Glutamatergic neuron (in vitro differentiated cells): Measurements from ENCODE around the gene SSRP1. TPM values are rescaled to one million over a fixed set of nuclear protein-coding genes. Genes with fewer than 3 reads are reported as not detected.
A peak's percentile ranks its signal among the peaks of the same experiment; 100 is the strongest.

Source experiments
- DNase-seq: peaks from one replicate; pipeline ENCODE4 v3.0.0; 2022
- H3K27ac Mint-ChIP-seq: one replicate; pipeline ENCODE4 v1.8.0; 2020; ENCODE audit warnings: mild to moderate bottlenecking, mixed read lengths, inconsistent platforms; ENCODE audit not compliant: unreplicated experiment
- H3K27me3 Mint-ChIP-seq: one replicate; pipeline ENCODE4 v1.8.0; 2020; ENCODE audit warnings: mild to moderate bottlenecking, moderate library complexity, mixed read lengths, inconsistent platforms; ENCODE audit not compliant: unreplicated experiment
- H3K36me3 Mint-ChIP-seq: one replicate; pipeline ENCODE4 v1.8.0; 2020; ENCODE audit warnings: mild to moderate bottlenecking, mixed read lengths, inconsistent platforms; ENCODE audit not compliant: unreplicated experiment
- H3K4me1 Mint-ChIP-seq: one replicate; pipeline ENCODE4 v1.8.0; 2020; ENCODE audit warnings: mild to moderate bottlenecking, low read depth, mixed read lengths, inconsistent platforms; ENCODE audit not compliant: unreplicated experiment
- H3K4me3 Mint-ChIP-seq: one replicate; pipeline ENCODE4 v1.8.0; 2020; ENCODE audit warnings: mild to moderate bottlenecking, mixed read lengths, inconsistent platforms; ENCODE audit not compliant: unreplicated experiment
- H3K9me3 Mint-ChIP-seq: one replicate; pipeline ENCODE4 v1.8.0; 2020; ENCODE audit warnings: mild to moderate bottlenecking, moderate library complexity, mixed read lengths, inconsistent platforms; ENCODE audit not compliant: unreplicated experiment
- total RNA-seq: library from RNA; stranded (reverse); fragmentation: NEBNext Ultra II Directional; extraction: Animal tissue kit (Norgen Biotek cat#: 25700); gene quantifications from one replicate; pipeline ENCODE4 v1.2.1, GENCODE V29; 2021; ENCODE audit not compliant: unreplicated experiment
- TF ChIP-seq, protein P1 (sequence below): fragments of 200-600 bp; sonication (generic); IDR thresholded peaks from one replicate; pipeline ENCODE4 v1.5.0; 2021; ENCODE audit not compliant: partially characterized antibody, unreplicated experiment

The SSRP1 gene
- total RNA-seq, 1 donor from 2014 or later, result 91.4 TPM

GRCh38 chr11:57303280-57303989 is 32.3 kb downstream of the SSRP1 start:
- H3K27me3 Mint-ChIP-seq, result peaks cover 16% of the 10 kb centered on the region
- H3K4me3 Mint-ChIP-seq, result peak overlapping the region; percentile 81
- peaks cover 16% of the 10 kb centered on the region for H3K9me3 Mint-ChIP-seq
- H3K36me3 Mint-ChIP-seq, result peaks cover 5% of the 10 kb centered on the region
- peak; percentile 43 for DNase-seq
- TF ChIP-seq, protein P1, sequence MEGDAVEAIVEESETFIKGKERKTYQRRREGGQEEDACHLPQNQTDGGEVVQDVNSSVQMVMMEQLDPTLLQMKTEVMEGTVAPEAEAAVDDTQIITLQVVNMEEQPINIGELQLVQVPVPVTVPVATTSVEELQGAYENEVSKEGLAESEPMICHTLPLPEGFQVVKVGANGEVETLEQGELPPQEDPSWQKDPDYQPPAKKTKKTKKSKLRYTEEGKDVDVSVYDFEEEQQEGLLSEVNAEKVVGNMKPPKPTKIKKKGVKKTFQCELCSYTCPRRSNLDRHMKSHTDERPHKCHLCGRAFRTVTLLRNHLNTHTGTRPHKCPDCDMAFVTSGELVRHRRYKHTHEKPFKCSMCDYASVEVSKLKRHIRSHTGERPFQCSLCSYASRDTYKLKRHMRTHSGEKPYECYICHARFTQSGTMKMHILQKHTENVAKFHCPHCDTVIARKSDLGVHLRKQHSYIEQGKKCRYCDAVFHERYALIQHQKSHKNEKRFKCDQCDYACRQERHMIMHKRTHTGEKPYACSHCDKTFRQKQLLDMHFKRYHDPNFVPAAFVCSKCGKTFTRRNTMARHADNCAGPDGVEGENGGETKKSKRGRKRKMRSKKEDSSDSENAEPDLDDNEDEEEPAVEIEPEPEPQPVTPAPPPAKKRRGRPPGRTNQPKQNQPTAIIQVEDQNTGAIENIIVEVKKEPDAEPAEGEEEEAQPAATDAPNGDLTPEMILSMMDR, result no peak
- H3K4me1 Mint-ChIP-seq, result peaks cover 34% of the 10 kb centered on the region
- H3K27ac Mint-ChIP-seq, result peak overlapping the region; percentile 75

DNA sequence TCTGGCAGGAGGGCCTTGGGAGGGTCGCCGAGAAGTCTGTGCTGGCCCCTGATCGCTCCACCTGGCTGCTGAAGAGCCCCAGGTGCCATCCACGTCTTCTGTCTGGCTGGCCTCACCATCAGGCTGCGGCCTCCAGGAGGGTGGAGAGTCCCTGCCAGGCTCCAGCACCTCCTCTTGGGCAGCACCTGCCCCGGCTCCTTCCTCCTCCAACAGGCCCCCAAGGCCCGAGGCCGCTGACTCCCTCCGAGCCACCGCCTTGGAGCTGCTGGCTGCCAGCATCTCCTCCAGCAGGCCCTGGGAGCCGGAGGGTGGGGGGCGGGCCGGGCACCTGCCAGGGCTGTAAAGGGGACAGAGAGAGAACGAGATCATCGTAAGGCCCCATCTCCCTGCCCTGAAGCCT is 33.2 kb downstream of the SSRP1 start:
- Mint-ChIP-seq H3K4me1 (peaks cover 28% of the 10 kb centered on the region), H3K9me3 (peaks cover 14% of the 10 kb centered on the region), H3K27ac (no peak overlapping the region), H3K27me3 (peaks cover 16% of the 10 kb centered on the region), H3K36me3 (peaks cover 5% of the 10 kb centered on the region), H3K4me3 (no peak overlapping the region)
- no peak for DNase-seq
- TF ChIP-seq, protein P1, result no peak

GRCh38 chr11:57301711-57302423 is 33.8 kb downstream of the SSRP1 start:
- Mint-ChIP-seq H3K4me3 (no peak overlapping the region), H3K36me3 (peaks cover 7% of the 10 kb centered on the region), H3K9me3 (peaks cover 9% of the 10 kb centered on the region), H3K27me3 (peaks cover 13% of the 10 kb centered on the region), H3K27ac (no peak overlapping the region), H3K4me1 (peaks cover 22% of the 10 kb centered on the region)
- DNase-seq, result no peak
- TF ChIP-seq, protein P1, result no peak

GRCh38 chr11:57300785-57301184 is 34.9 kb downstream of the SSRP1 start:
- Mint-ChIP-seq H3K27ac (peak overlapping the region; percentile 38), H3K27me3 (peaks cover 13% of the 10 kb centered on the region), H3K9me3 (peaks cover 7% of the 10 kb centered on the region), H3K36me3 (peaks cover 14% of the 10 kb centered on the region), H3K4me1 (peaks cover 20% of the 10 kb centered on the region), H3K4me3 (no peak overlapping the region)
- no peak for DNase-seq
- TF ChIP-seq, protein P1, result no peak

DNA sequence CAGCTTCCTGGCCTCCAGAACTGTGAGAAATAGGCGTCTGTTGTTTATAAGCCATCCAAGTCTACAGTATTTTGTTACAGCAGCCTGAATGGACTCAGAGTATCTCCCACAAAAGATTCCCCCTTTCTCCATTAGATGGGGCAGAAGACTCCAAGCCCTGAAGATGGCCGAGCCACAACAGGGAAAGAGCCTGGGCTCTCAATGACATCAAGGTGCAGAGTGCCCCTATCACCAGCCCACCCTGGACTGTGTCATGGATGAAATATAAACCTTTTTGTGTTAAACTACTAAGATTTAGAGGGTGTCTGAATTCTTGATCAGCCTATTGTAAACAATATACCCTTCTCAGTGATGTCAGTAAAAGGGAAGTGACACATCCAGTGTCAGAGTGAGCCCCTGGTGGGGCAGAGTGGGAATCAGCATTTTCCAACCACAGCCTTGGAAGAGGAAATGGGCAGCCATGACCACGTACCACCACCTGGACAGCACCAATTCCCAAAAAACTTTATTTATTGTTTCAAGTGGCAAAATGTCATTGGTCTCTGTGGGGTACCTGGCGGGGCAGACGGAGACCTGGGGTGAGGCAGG is 36.4 kb downstream of the SSRP1 start:
- Mint-ChIP-seq H3K27ac (no peak overlapping the region), H3K27me3 (peaks cover 13% of the 10 kb centered on the region), H3K4me1 (peaks cover 13% of the 10 kb centered on the region), H3K4me3 (no peak overlapping the region), H3K9me3 (peaks cover 7% of the 10 kb centered on the region), H3K36me3 (peaks cover 14% of the 10 kb centered on the region)
- DNase-seq, result no peak
- TF ChIP-seq, protein P1, result no peak
